ENCODE data around the gene STK16. TPM values are rescaled to one million over a fixed set of nuclear protein-coding genes. Genes with fewer than 3 reads are reported as not detected.

Gene STK16
- total RNA-seq, 1 donor from 2014 or later = 19.9 TPM

DNA sequence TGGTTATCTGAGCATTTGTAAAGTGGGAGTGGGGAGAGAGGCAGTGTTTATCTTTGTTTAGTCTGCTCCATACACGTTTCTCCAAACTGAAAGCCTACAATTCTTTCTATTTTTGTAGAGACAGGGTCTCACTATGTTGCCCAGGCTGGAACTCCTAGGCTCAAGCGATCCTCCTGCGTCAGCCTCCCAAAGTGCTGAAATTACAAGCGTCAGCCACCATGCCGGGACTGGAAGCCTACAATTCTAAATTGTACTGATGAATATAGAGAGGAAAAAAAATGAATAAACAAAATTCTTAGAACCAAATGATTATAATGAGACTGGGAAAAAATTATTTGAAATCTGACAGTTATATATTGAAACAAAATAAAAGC, 40.1 kb upstream of the STK16 start:
- Mint-ChIP-seq H3K27ac (no peak overlapping the region), H3K9me3 (peaks cover 12% of the 10 kb centered on the region), H3K4me3 (peak overlapping the region; percentile 95), H3K4me1 (peaks cover 27% of the 10 kb centered on the region), H3K36me3 (peaks cover 2% of the 10 kb centered on the region), H3K27me3 (ENCODE audit: insufficient read depth, low read depth) (peaks cover 2% of the 10 kb centered on the region)
- Histone ChIP-seq H3K36me3 (no peaks in the 10 kb centered on the region), H3K79me2 (ENCODE audit: low read depth) (no peaks in the 10 kb centered on the region), H3K27me3 (no peaks in the 10 kb centered on the region), H3K4me1 (peaks cover 7% of the 10 kb centered on the region), H3F3A (ENCODE audit: low read depth) (peaks cover 26% of the 10 kb centered on the region), H3K9ac (no peak overlapping the region), H3K4me3 (no peak overlapping the region), H3K9me3 (ENCODE audit: low read depth) (no peaks in the 10 kb centered on the region), H2AFZ (replicated peaks) (no peak overlapping the region), H3K27ac (no peak overlapping the region), H4K20me1 (ENCODE audit: low read depth) (no peaks in the 10 kb centered on the region), H3K4me2 (no peak overlapping the region)
- DNase-seq (ENCODE audit: low spot score) = no peak
- no peak for TF ChIP-seq EZH2phosphoT487 (IDR thresholded peaks at IDR 0.05)
- TF ChIP-seq, protein P1, sequence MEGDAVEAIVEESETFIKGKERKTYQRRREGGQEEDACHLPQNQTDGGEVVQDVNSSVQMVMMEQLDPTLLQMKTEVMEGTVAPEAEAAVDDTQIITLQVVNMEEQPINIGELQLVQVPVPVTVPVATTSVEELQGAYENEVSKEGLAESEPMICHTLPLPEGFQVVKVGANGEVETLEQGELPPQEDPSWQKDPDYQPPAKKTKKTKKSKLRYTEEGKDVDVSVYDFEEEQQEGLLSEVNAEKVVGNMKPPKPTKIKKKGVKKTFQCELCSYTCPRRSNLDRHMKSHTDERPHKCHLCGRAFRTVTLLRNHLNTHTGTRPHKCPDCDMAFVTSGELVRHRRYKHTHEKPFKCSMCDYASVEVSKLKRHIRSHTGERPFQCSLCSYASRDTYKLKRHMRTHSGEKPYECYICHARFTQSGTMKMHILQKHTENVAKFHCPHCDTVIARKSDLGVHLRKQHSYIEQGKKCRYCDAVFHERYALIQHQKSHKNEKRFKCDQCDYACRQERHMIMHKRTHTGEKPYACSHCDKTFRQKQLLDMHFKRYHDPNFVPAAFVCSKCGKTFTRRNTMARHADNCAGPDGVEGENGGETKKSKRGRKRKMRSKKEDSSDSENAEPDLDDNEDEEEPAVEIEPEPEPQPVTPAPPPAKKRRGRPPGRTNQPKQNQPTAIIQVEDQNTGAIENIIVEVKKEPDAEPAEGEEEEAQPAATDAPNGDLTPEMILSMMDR (IDR thresholded peaks at IDR 0.05) = no peak
- no peak for TF ChIP-seq EZH2 (IDR thresholded peaks at IDR 0.05)

DNA sequence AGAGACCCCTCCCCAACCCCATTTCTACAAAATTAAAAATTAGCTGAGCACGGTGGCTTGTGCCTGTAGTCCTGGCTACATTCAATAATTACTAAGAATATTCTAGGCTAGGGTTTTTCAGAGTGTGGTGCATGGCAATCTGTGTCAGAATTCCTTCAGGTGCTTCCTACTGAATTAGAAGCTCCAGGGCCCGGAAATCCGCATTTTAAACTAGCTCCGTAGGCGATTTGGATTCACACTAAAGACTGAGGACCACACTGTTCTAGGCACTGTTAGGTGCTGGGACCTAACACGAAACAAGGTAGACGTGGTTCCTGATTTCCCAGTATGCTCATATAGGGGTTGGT, 39.3 kb upstream of the STK16 start:
- TF ChIP-seq EZH2 (IDR thresholded peaks at IDR 0.05) (no peak), EZH2phosphoT487 (IDR thresholded peaks at IDR 0.05) (no peak)
- TF ChIP-seq, protein P1 (IDR thresholded peaks at IDR 0.05) = no peak
- Histone ChIP-seq H3K27ac (no peak overlapping the region), H2AFZ (replicated peaks) (peak overlapping the region; percentile 88), H3K9ac (no peak overlapping the region), H3F3A (ENCODE audit: low read depth) (peaks cover 26% of the 10 kb centered on the region), H4K20me1 (ENCODE audit: low read depth) (no peaks in the 10 kb centered on the region), H3K36me3 (no peaks in the 10 kb centered on the region), H3K4me3 (peak overlapping the region; percentile 66), H3K4me2 (peak overlapping the region; percentile 76), H3K79me2 (ENCODE audit: low read depth) (no peaks in the 10 kb centered on the region), H3K4me1 (peaks cover 7% of the 10 kb centered on the region), H3K27me3 (no peaks in the 10 kb centered on the region), H3K9me3 (ENCODE audit: low read depth) (no peaks in the 10 kb centered on the region)
- Mint-ChIP-seq H3K36me3 (peaks cover 2% of the 10 kb centered on the region), H3K4me3 (peak overlapping the region; percentile 95), H3K27ac (peak overlapping the region; percentile 94), H3K9me3 (peaks cover 6% of the 10 kb centered on the region), H3K4me1 (peaks cover 20% of the 10 kb centered on the region), H3K27me3 (ENCODE audit: insufficient read depth, low read depth) (peaks cover 2% of the 10 kb centered on the region)
- no peak for DNase-seq (ENCODE audit: low spot score)

DNA sequence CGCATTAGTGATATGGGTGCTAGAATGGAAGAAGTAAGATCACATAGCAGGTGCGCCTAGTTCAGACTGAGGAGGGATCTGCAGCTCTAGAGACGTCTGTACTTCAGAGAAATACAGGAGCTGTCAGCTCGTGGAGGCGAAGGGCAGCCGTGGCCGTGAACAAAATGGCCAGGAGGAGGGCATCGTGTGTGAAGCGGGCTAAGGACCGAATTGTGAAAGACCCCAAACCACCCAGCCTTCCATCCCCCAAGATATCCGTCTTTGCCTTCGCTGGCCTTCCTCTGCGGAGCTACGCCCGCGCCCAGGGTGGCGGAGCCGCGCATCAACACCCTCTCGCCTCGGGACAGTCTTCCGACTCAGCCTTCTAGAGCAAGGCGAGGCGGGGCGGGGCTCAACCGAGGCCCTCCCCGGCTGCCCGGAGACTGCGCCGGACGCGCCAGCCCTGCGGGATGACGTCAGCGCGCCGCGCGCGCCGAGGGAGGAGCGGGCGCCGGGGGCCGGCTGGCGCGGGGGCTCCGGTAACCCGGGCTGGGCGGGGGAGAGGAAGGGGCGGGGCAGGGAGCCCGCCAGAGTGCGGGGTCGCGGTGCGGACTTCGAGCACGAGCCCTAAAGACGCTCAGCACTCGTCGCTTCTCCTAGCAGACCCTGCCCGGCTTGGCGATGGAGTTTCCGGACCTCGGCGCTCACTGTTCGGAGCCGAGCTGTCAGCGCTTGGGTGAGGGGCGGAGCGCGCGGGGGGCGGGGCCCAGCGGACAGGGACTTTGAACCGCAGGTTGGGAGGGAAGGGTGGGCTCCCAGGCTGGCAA, 38.7 kb upstream of the STK16 start, which contains the start of gene ZFAND2B:
Gene ZFAND2B, plus strand, starts transcription at position 455 of the 806 bp plus-strand sequence. Its CDS starts 206 bp downstream, at position 661.
- H3K9me3 Mint-ChIP-seq = peaks cover 4% of the 10 kb centered on the region
- Histone ChIP-seq H3K4me2 (peak within 1 kb of the TSS; percentile 76), H3K36me3 (no peaks in the 10 kb centered on the region), H3K27ac (no peak within 1 kb of the TSS), H2AFZ (replicated peaks) (peak within 1 kb of the TSS; percentile 88), H3K79me2 (ENCODE audit: low read depth) (no peaks in the 10 kb centered on the region), H3K9ac (no peak within 1 kb of the TSS), H3K9me3 (ENCODE audit: low read depth) (no peaks in the 10 kb centered on the region), H3K4me1 (peaks cover 7% of the 10 kb centered on the region), H3F3A (ENCODE audit: low read depth) (peaks cover 26% of the 10 kb centered on the region), H4K20me1 (ENCODE audit: low read depth) (no peaks in the 10 kb centered on the region), H3K27me3 (no peaks in the 10 kb centered on the region), H3K4me3 (peak within 1 kb of the TSS; percentile 66)
- TF ChIP-seq EZH2 (IDR thresholded peaks at IDR 0.05) (no peak), EZH2phosphoT487 (IDR thresholded peaks at IDR 0.05) (no peak)
- TF ChIP-seq, protein P1 (IDR thresholded peaks at IDR 0.05) = no peak
- H3K4me1 Mint-ChIP-seq = peaks cover 19% of the 10 kb centered on the region
- peaks cover 2% of the 10 kb centered on the region for H3K36me3 Mint-ChIP-seq
- peaks cover 2% of the 10 kb centered on the region for H3K27me3 Mint-ChIP-seq (ENCODE audit: insufficient read depth, low read depth)
- H3K4me3 Mint-ChIP-seq = peak within 1 kb of the TSS; percentile 95
- H3K27ac Mint-ChIP-seq = peak within 1 kb of the TSS; percentile 94
- DNase-seq (ENCODE audit: low spot score) = peak; percentile 99
